ENCODE results near the gene SLITRK2.
A peak's percentile ranks its signal among the peaks of the same experiment; 100 is the strongest.

The SLITRK2 gene

DNA sequence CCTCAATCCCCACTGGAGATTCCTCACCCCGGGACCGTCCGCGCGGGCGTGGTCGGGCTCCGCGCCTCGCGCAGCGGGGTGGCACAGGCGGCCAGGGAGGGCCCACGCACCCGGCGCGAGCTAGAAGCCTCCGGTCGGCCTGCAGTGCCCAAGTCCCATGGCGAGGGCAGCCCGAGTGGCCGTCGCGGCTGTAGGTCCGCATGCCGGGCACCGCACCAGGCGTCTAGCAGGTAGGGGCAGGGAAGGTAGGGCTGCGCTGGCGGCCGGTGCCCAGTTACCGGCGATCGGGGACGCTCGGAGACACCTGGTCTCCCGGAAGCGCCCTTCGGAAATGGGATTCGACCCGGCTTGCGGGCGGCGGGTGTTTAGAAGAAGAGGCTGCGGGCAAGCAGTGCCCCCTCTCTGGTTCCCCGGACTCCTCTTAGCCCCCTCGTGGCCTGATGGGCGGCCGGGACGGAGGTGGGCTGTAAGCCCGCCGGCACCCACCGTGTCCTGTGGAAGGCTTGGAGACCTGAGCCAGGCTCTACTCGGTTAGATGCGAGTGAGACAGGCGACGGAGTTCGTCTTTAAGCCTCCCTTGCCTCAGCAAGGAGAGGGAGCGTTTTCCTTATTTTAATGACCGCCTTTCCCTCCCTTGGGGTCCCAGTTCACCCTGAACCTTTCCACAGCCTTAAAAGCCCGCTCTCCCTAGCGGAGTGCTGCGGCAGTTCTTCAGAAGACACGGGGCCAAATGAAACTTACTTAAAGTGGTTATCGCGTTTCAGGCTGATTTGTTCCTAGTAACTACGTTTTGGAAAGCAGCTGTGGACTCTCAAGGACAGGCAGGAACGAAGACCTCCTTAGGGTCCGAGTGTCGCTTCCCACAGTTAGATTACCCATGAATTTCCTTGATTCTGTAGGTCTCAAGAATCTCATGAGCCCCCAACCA, 821 bp downstream of the SLITRK2 start:
- no peak overlapping the region for H3K27ac ChIP-seq
- no peak for TF ChIP-seq ZFX (IDR thresholded peaks at IDR 0.05; ENCODE audit: borderline replicate concordance)
- TF ChIP-seq, protein P1, sequence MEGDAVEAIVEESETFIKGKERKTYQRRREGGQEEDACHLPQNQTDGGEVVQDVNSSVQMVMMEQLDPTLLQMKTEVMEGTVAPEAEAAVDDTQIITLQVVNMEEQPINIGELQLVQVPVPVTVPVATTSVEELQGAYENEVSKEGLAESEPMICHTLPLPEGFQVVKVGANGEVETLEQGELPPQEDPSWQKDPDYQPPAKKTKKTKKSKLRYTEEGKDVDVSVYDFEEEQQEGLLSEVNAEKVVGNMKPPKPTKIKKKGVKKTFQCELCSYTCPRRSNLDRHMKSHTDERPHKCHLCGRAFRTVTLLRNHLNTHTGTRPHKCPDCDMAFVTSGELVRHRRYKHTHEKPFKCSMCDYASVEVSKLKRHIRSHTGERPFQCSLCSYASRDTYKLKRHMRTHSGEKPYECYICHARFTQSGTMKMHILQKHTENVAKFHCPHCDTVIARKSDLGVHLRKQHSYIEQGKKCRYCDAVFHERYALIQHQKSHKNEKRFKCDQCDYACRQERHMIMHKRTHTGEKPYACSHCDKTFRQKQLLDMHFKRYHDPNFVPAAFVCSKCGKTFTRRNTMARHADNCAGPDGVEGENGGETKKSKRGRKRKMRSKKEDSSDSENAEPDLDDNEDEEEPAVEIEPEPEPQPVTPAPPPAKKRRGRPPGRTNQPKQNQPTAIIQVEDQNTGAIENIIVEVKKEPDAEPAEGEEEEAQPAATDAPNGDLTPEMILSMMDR (IDR thresholded peaks at IDR 0.05): no peak

DNA sequence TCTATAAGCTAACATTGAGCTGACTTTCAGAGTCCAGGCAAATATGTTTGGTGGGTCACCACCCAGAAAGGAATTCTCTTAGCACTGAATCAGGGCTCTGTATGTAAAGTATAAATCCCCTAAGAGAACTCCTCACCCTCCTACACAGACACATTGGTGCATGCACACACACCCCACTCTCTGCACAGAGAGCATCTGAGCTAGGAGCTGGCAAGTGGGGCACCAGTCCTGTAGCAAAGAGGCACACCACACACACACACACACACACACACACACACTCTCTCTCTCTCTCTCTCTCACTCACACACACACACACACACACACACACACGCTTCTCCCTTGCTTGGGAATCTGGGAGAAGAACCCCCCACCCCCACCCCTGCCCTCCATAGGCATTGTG, 3.2 kb downstream of the SLITRK2 start:
- no peak overlapping the region for H3K27ac ChIP-seq
- TF ChIP-seq ZFX (IDR thresholded peaks at IDR 0.05; ENCODE audit: borderline replicate concordance): no peak

DNA sequence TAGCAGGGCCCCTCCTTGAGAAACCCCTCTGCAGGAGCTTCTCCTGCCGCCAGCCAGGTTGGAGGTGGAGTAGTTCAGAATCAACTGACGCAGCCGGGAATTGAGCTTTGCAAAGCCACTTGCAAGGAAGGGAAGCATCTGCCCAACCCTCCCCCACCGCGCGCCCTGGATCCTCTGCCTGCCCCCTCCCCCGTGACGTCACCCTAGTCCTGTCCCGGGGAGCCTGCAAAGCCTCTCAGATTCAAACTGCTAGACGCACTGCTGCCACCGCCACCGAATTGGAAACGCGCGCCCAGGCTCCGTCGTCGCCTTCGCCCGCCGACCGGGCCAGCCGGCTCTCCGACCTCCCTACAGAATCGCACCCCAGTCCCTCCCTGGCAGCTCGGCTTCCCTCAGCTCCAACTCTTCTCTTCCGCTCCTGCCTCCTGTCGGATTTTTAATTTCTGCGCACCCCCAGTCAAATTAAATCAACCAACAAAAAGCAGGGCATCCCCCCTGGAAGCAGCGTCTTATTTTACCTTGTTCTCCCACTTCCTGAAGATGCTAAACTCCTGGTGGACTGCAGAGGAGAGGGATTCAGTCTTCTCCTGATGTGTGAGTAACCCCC, 3.8 kb downstream of the SLITRK2 start:
- H3K27ac ChIP-seq: no peak overlapping the region
- TF ChIP-seq, protein P1 (IDR thresholded peaks at IDR 0.05): no peak
- TF ChIP-seq ZFX (IDR thresholded peaks at IDR 0.05; ENCODE audit: borderline replicate concordance): no peak

DNA sequence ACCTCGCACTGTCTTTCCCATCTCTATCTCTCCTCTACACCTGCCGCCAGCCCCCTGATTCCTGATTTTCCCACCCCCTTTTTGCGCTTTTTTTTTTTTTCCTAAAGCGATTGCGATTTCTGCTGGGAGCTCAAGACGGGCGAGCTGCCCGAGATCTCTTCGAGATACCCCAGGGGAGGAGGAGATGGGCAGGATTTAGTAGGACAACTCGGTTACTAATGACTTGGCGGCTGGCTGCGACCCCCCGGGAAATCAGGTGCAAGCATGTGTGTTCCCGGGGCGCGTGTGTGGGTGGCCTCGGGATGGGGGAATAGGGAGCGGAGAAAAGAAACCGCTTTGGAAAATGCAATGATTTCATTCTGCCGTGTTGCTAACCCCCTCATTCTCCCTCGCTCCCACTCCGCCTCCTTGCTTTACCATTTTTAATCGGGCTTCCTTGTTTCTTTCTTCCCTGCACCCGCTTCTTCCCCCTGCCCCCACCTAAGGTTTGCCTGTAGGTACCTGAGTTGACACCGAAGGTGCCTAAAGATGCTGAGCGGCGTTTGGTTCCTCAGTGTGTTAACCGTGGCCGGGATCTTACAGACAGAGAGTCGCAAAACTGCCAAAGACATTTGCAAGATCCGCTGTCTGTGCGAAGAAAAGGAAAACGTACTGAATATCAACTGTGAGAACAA, 4.4 kb downstream of the SLITRK2 start:
- no peak overlapping the region for H3K27ac ChIP-seq
- TF ChIP-seq, protein P1 (IDR thresholded peaks at IDR 0.05): no peak
- no peak for TF ChIP-seq ZFX (IDR thresholded peaks at IDR 0.05; ENCODE audit: borderline replicate concordance)

DNA sequence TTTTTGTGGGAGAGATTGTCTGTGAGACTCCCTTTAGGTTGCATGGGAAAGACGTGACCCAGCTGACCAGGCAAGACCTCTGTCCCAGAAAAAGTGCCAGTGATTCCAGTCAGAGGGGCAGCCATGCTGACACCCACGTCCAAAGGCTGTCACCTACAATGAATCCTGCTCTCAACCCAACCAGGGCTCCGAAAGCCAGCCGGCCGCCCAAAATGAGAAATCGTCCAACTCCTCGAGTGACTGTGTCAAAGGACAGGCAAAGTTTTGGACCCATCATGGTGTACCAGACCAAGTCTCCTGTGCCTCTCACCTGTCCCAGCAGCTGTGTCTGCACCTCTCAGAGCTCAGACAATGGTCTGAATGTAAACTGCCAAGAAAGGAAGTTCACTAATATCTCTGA, 5.5 kb downstream of the SLITRK2 start:
- no peak overlapping the region for H3K27ac ChIP-seq
- TF ChIP-seq, protein P1 (IDR thresholded peaks at IDR 0.05): no peak
- no peak for TF ChIP-seq ZFX (IDR thresholded peaks at IDR 0.05; ENCODE audit: borderline replicate concordance)

DNA sequence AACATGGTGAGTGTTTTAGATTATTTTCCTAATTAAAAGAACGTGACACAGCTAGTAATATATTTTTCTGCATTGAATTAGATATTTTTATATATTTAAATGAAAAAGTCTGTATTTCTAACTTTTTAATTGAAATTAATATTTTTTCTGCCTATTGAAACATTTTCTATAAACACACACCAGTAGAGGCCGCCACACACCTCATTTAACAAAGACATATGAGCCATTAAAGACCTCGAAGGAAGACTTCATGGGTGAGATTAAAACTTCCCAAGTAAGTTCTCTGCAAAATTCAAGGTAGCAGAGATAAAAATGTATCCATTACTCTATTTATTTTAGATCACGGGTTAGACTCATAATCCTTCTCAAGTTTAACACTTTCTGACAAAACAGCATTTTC, 8.3 kb downstream of the SLITRK2 start:
- TF ChIP-seq, protein P1 (IDR thresholded peaks at IDR 0.05): peak; percentile 54
- TF ChIP-seq ZFX (IDR thresholded peaks at IDR 0.05; ENCODE audit: borderline replicate concordance): no peak
- H3K27ac ChIP-seq: no peak overlapping the region

DNA sequence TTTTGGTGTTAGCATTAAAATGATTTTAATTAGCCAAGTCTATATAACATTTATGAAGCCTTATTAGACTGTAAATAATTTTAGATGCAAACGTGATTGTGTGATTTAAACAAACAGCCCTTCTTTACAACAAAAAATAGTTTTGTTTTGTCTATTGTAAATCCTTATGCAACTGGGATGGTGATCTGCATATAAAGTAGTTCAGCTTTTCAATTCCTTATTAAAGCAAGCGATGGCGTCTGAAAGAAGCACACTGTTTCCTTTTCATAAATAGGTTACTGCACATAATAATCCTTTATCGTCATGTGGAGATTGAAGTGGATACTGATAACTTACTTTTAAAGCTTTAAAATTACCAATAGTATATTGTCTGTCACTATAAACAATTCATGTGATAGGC, 8.8 kb downstream of the SLITRK2 start:
- H3K27ac ChIP-seq: no peak overlapping the region
- no peak for TF ChIP-seq ZFX (IDR thresholded peaks at IDR 0.05; ENCODE audit: borderline replicate concordance)
- TF ChIP-seq, protein P1 (IDR thresholded peaks at IDR 0.05): no peak

Data from 22Rv1 (cell line).